Gastroesophageal sphincter (tissue), 3 donors: ENCODE data around the gene VWA7.

ENCODE experiments used
- EP300 ChIP-seq: sonication (generic); formaldehyde crosslinking; IDR thresholded peaks from one replicate; pipeline ENCODE4 v1.6.1; 2017; ENCODE audit warnings: antibody characterized with exemption, mild to moderate bottlenecking
- POLR2A ChIP-seq, 2 donors: fragments of 450-650 bp; IDR thresholded peaks; one replicate each; pipeline ENCODE4 v1.6.1; 2017; ENCODE audit warnings: antibody characterized with exemption in 2 of 2, mild to moderate bottlenecking in 2 of 2, moderate library complexity in 1 of 2
- POLR2AphosphoS5 ChIP-seq: sonication (generic); formaldehyde crosslinking; IDR thresholded peaks from one replicate; pipeline ENCODE4 v1.6.1; 2017; ENCODE audit warnings: antibody characterized with exemption
- TF ChIP-seq, protein P1 (sequence below), 4 experiments: fragments of 200-600 bp in 2 of 4; fragments of 450-650 bp in 2 of 4; sonication (generic) in 1 of 4; IDR thresholded peaks; one replicate each; pipeline ENCODE4 v1.5.1; 2017 to 2019; ENCODE audit warnings: antibody characterized with exemption in 4 of 4, mild to moderate bottlenecking in 2 of 4, moderate library complexity in 2 of 4

DNA sequence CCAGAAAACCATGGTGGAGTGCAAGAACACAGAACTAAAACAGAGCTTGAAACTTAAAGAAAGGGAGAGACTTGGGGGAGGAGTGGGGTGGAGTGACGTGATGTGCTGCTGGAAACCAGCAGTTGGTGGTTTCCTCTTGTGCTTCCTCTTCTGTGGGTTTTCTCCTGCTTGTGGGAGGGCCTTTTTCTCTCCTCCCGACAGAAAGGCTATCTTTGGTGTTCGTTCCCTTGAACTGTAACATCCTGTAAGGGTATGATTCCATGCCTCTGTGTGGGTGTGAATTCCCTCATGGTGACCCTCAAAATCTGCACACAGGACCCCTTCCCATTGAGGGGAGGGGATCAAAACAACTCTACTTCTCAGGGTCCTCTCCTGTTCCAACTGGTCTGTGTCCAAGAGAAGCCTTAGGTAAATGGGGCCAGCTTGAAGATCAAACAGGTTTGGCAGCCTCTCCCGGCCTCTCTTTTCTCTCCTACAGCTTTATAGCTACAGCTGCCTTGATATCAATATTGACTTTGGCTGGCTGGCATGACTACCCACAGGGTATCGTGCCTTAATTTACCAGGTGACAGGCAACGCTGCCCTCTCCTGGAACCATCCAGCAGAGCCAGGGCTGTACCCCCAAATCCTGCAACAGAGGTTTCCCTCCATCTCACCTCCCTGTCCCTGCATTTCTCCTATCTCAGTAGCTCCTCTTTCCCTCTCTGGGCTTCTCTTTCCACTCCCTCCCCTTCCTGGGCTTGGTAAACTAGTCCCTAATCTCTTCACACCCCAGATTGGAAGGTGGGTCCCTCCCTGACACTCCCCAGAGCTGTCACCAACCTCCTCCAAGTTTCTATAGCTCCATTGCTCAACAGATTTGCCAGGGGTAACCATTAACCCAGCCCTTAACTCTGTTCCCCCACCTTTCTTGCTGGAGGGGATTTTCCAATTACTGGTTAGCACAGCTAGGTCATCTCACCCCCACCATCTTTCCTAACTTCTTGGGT lies 38.8 kb downstream of the VWA7 start:
- TF ChIP-seq EP300 (no peak), POLR2AphosphoS5 (no peak), POLR2A (IDR thresholded peaks at IDR 0.05) (no peak)
- TF ChIP-seq, protein P1, sequence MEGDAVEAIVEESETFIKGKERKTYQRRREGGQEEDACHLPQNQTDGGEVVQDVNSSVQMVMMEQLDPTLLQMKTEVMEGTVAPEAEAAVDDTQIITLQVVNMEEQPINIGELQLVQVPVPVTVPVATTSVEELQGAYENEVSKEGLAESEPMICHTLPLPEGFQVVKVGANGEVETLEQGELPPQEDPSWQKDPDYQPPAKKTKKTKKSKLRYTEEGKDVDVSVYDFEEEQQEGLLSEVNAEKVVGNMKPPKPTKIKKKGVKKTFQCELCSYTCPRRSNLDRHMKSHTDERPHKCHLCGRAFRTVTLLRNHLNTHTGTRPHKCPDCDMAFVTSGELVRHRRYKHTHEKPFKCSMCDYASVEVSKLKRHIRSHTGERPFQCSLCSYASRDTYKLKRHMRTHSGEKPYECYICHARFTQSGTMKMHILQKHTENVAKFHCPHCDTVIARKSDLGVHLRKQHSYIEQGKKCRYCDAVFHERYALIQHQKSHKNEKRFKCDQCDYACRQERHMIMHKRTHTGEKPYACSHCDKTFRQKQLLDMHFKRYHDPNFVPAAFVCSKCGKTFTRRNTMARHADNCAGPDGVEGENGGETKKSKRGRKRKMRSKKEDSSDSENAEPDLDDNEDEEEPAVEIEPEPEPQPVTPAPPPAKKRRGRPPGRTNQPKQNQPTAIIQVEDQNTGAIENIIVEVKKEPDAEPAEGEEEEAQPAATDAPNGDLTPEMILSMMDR (IDR thresholded peaks at IDR 0.05): no peak
